ENCODE measurements around the gene CNTN2.

GRCh38 chr1:204994086-204994862 lies 48.7 kb upstream of the CNTN2 start:
- TF ChIP-seq CTCF (IDR thresholded peaks at IDR 0.05): no peak
- no peak for TF ChIP-seq POLR2AphosphoS5 (IDR thresholded peaks at IDR 0.05; ENCODE audit: insufficient read depth in 1 of 2, low read depth in 1 of 2)
- no peak for TF ChIP-seq POLR2A (IDR thresholded peaks at IDR 0.05)
